Activated naive CD8-positive, alpha-beta T cell treated with anti-CD3 and anti-CD28 coated beads, Interleukin-2, amount 50 U/mL, for 16 hours (primary cell): ENCODE results near the gene ZYG11B.
"Not testable (repeated sequence)": the region's sequence is repeated elsewhere in the genome, so short reads cannot be mapped to it uniquely, and the experiment has no call there.

Experiments used
- DNase-seq: peaks from one replicate; pipeline ENCODE4 v3.0.0-alpha.2; 2020; ENCODE audit warnings: low read depth, low spot score

ZYG11B gene

GRCh38 chr1:52753169-52753568, 26.9 kb downstream of the ZYG11B start:
- no peak for DNase-seq

GRCh38 chr1:52756020-52756419, 29.8 kb downstream of the ZYG11B start:
- DNase-seq, result no peak

- DNase-seq, result no peak
These were observed 33.7 kb downstream of the ZYG11B start for GRCh38 chr1:52759908-52760307.

DNA sequence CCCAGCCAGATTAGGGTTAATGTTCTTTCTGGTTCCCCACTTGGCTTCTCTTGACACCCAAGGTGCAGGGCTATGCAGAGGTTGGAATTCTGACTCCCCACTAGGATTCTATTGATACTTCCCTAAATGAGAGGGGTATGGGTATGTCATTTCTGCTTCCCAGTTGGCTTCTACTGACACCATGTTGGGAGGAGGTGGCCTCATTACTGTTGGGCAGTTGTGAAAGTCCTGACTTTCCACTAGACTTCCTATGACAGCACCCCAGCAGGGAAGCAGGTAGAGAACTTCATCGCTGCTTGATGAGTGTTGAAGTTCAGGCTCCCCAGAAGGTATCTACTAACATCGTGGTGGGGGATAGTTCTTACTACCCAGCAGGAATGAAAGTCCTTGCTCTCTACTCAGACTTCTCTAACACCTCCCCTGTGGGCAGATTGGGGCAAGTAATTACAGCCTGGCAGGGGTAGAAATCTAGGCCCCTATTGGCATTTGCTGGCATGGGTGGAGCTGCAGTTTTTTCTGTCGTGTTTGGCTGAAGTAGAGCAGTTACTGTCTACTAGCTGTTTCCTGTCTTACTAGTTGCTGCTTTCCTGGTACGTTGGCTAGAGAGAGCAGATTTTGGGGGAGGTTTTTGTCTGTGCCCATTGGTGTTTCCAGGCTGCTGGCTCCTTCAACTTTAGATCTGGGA, 41.5 kb downstream of the ZYG11B start:
- DNase-seq, result no peak

GRCh38 chr1:52769346-52770033, 43.2 kb downstream of the ZYG11B start:
- DNase-seq, result no peak

DNA sequence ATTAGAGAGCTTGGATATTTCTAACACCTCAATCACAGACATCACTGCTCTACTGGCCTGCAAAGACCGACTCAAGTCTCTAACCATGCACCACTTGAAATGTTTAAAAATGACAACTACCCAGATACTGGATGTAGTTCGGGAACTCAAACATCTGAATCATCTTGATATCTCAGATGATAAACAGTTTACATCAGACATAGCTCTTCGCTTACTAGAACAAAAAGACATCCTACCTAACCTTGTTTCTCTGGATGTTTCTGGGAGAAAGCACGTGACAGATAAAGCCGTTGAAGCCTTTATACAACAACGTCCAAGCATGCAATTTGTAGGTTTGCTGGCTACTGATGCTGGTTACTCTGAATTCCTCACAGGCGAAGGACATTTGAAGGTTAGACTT, 45.1 kb downstream of the ZYG11B start:
- DNase-seq, result no peak

DNA sequence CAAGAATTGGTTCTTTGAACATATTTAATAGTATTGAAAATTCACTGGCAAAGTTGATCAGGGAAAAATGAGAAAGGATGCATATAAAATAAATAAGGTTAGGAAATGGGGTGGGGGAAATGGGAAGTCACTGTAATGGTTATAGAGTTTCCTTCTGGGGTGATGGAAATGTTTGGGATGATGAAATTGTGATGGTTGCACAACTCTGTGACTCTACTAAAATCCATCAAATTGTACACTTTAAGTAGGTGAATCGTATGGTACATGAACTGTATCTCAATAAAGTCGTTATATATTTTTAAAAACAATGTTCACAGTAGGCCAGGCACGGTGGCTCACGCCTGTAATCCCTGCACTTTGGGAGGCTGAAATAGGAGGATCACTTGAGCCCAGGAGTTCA, 59.9 kb downstream of the ZYG11B start:
- no peak for DNase-seq

DNA sequence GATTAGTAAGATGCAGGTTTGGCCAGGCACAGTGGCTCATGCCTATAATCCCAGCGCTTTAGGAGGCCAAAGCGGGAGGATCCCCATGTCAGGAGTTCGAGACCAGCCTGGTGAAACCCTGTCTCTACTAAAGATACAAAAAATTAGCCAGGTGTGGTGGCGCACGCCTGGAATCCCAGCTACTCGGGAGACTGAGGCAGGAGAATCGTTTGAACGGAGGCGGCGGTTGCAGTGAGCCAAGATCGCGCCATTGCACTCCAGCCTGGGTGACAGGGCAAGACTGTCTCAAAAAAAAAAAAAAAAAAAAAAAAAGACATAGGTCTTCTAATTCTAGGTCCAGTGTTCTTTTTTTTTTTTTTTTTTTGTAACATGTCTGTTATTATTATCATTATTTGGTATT, 64.2 kb downstream of the ZYG11B start:
- DNase-seq, result not testable (repeated sequence)

DNA sequence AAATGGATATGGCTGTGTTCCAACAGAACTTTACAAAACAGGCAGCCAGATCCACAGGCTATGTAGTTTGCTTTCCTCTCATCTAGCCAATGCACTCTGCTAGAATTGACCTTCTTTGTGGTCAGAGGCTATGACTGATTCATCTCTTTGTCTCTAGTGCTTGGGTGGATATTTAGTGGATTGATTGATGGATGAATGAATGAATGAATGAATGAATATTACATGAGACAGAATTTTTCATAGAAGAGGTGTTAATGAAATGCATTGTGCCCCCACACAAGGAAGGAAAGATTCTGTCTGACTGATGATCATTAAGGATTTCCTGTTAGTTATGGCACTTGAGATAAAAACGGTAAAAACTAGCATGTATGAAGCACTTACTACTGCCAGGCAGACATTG, 65.8 kb downstream of the ZYG11B start:
- DNase-seq, result no peak

- not testable (repeated sequence) for DNase-seq
These were observed 67.5 kb downstream of the ZYG11B start for GRCh38 chr1:52793717-52794116.

- DNase-seq, result no peak
These were observed 69.2 kb downstream of the ZYG11B start for GRCh38 chr1:52795464-52795863.

GRCh38 chr1:52798331-52798730, 72.1 kb downstream of the ZYG11B start:
- DNase-seq, result no peak

DNA sequence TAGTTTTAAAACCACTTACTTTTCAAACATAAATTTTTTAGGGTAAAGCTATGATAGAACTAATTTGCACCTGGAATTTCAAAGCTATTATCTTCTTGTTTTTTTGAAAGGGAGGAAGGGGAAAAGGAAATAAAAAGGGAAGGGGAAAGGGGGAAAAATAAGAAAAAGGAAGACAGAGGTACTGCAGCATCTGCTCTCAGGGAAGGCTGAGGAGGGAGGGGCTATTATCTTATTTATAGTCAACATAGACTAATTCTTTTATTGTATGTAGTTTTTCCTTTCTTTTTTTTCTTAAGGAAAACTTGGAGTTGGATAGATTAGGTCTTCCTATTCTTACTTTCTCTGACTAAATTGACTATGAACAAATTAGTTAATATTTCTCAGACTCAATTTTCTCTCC, 74.8 kb downstream of the ZYG11B start:
- no peak for DNase-seq

GRCh38 chr1:52804083-52804482, 77.8 kb downstream of the ZYG11B start:
- not testable (repeated sequence) for DNase-seq

DNA sequence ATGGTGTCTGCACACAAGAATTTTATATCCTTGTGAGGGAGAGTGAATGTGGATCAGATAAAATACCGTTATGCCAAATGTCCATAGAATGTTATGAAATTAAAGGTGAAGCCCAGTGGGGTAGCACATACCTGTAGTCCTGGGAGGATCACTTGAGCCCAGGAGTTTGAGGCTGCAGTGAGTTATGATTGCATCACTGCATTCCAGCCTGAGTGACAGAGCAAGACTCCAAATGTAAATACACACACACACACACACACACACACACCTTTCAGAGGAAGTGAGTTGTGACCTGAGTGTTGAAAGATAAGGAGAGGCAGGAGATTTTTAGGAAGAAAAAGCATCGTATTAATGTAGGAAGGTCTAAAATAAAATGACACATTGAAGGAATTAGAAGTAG, 88.2 kb downstream of the ZYG11B start:
- no peak for DNase-seq

- not testable (repeated sequence) for DNase-seq
These were observed 94.6 kb downstream of the ZYG11B start for GRCh38 chr1:52820830-52821229.

- no peak for DNase-seq
These were observed 99.6 kb downstream of the ZYG11B start for GRCh38 chr1:52825868-52826267.

GRCh38 chr1:52834798-52835197, 108.5 kb downstream of the ZYG11B start:
- no peak for DNase-seq

DNA sequence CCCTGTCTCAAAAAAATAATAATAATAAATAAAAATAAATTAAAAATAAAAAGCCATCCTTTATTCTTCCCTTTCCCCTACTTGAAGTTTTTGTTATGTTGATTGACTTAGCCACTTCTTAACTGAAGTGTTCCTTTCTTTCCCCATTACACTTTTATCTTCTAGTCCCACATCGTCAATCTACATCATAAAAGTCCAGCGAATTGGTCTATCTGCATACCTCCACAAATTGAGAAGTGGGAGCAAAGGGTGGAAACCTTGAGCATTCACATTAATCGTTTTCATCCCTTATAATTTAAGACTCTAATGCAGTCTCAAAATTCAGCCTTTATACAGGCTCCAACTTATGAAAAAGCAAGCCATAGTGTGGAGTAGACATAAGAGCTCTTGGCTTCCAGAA, 109.8 kb downstream of the ZYG11B start:
- DNase-seq, result no peak

DNA sequence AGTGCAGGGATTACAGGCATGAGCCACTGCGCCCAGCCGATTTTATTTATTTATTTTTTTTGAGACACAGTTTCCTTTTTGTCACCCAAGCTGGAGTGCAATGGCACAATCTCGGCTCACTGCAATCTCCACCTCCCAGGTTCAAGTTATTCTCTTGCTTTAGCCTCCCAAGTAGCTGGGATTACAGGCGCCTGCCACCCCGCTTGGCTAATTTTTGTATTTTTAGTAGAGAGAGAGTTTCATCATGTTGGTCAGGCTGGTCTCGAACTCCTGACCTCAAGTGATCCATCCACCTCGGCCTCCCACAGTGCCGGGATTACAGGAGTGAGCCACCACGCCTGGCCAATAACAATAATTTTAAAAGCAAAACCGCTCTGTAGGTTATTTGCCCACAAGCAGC, 112.9 kb downstream of the ZYG11B start:
- not testable (repeated sequence) for DNase-seq

DNA sequence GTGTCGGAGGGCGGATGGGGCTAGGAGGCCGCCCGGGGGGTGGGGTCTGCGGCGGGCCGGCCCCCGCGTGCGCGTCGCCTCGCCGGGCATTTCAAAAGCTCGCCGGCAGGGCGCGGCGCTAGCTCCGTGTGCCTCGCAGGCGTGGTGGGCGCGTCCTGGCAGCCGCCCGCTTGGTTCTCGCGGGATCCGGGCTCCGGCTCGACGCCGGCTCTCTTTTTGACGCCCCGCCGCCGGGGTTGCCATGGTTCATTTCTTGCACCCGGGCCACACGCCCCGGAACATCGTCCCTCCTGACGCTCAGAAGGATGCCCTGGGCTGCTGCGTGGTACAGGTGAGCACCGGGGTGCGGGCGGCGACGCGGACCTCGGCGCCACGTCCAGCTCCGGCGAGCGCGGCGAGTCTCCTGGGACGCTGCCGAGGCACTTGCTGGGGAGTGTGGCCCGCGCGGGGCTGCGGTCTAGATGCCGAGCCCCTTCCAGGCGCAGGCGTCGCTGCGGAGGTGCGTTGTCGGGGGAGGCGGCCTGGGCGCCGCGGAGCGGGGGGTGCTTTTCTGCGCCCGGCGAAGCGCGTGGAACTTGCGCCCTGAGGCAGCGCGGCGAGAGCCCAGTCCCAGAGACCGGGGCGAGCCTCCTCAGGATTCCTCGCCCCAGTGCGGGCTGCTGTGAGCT, 116.5 kb downstream of the ZYG11B start, which contains the start of gene ZYG11A:
Gene ZYG11A, plus strand, starts transcription at position 118 of the 668 bp plus-strand sequence. Its CDS starts 124 bp downstream, at position 242.
- DNase-seq, result peak; percentile 42

DNA sequence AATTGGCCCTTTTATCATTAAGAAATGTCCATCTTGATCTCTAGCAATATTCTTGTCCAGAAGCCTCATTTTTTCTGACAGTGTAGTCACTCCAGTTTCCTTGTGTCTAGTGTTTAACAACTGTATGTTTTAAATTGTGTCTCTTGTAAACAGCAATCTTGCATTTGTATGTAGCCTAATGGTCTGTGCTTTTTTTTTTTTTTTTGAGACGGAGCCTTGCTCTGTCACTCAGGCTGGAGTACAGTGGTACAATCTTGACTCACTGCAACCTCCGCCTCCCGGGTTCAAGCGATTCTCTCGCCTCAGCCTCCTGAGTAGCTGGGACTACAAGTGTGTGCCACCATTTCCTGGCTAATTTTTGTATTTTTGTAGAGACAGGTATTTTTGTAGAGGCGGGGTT, 118.9 kb downstream of the ZYG11B start:
- DNase-seq, result not testable (repeated sequence)

GRCh38 chr1:52848423-52848822, 122.2 kb downstream of the ZYG11B start:
- no peak for DNase-seq
